HG03575 (cell line): ENCODE results near the gene CNBD2.
"Not testable (repeated sequence)": the region's sequence is repeated elsewhere in the genome, so short reads cannot be mapped to it uniquely, and the experiment has no call there.

Experiments used
- ATAC-seq: cut with Tn5 transposase; IDR thresholded peaks from one replicate; pipeline ENCODE4 v1.9.1; 2021; ENCODE audit not compliant: unreplicated experiment, insufficient number of reproducible peaks, low FRiP score; ENCODE audit errors: extremely low read depth

The CNBD2 gene

DNA sequence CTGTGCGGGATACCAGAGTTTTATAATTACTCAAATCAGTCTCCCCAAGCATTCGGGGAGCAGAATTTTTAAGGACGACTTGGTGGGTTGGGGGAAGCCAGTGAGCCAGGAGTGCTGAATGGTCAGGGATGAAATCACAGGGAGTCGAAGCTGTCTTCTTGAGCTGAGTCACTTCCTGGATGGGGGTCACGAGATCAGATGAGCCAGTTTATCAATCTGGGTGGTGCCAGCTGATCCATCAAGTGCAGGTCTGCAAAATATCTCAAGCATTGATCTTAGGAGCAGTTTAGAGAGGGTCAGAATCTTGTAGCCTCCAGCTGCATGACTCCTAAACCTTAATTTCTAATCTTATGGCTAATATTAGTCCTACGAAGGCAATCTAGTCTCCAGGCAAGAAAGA is 111.6 kb downstream of the CNBD2 start:
- ATAC-seq = not testable (repeated sequence)
